ENCODE results near the gene ASF1B.

- TF ChIP-seq POLR2A (IDR thresholded peaks at IDR 0.05) (no peak), CTCF (IDR thresholded peaks at IDR 0.05) (no peak)
Measured at GRCh38 chr19:14101003-14101545, 35.3 kb downstream of the ASF1B start.
